Measurements from ENCODE around the gene CNTNAP4. TPM values are rescaled to one million over a fixed set of nuclear protein-coding genes. Genes with fewer than 3 reads are reported as not detected.

The CNTNAP4 gene
- total and polyA plus RNA-seq, 2 of the 4 experiments (the other 2 are of a cell fraction), result not detected

DNA sequence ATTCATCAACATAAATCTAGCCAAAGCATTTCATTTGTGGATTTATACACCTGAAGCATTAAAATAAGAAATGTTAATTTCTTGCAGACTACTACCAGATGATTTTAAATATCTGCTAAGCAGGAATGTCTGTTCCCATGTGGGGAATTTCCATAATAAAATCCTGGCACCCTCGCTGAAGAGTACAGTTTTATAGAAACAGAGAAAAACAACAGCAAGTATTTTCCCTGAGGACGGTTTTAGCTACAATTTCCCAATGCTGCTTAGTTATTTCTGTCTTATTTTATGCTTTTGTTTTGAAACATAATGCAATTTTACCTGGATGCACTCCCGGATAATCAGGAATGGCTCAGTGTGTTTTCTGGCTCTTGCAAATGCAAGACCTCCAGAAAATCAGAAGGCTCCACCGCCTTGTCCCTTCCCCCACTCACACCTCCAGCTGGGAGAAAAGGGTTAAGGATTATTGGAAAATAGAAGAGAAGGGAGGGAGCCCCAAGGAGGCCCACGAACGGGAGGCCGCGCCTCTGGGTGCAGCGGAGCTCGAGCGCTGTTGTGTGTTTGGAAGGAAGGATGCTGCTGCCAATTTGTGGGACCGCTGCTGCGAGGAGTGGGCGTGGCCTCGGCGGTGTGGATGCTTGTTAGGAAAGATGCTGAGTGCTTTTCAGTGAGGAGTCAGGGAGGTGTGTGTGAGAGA is at the start of gene CNTNAP4 (continued):
- no peak for TF ChIP-seq NFE2L2 (IDR thresholded peaks at IDR 0.05; ENCODE audit: low read depth, low read length)

DNA sequence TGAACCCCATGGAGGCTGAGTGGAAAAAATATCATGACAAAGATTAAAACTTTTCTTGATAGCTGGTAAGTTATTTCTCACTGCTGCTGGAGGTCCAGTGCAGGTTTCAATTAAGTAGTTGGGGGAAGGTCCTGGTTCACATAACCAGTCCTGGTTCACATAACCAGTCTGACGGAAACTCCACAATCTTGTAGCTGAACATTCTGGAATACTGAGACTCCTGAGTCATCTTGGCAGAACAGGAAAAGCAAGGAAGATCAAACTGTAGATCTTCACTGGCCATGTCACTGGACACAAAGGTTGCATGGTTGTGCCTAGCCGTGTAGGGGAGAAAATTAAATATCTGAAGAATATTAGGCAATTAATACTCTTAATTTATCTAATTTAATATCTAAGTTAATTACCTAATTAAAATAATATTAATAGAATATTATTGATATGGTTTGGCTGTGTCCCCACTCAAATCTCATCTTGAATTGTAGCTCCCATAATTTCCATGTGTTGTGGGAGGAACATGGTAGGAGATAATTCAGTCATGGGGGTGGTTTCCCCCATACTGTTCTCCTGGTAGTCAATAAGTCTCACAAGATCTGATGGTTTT is 48.6 kb upstream of the CNTNAP4 start:
- in situ Hi-C loops (cut with MboI; ENCODE audit: low sequenced_read_pairs), result no loop called here
- DNase-seq, result no peak
- WGBS, 2 experiments (ENCODE audit: extremely low coverage in 2 of 2, insufficient read length in 1 of 2), result no CpG with 5 or more reads among the region's 2 CpGs
- H3K27ac ChIP-seq (ENCODE audit: insufficient read depth, low read length), result no peak overlapping the region
- intact Hi-C loops (cut with micrococcal nuclease), result no loop called here
- no peak overlapping the region for H4K8ac ChIP-seq (ENCODE audit: low read depth in 2 of 2, low read length in 2 of 2)
- H4K20me1 ChIP-seq (ENCODE audit: insufficient read depth, low read length), result no peaks in the 10 kb centered on the region
- H3K9ac ChIP-seq (ENCODE audit: low read depth, low read length), result no peak overlapping the region
- no peaks in the 10 kb centered on the region for H3K4me1 ChIP-seq (ENCODE audit: control insufficient read depth, insufficient read depth, low read length)
- H3K18ac ChIP-seq (ENCODE audit: low read depth, low read length), result no peak overlapping the region
- H3K4ac ChIP-seq (ENCODE audit: low read depth, low read length), result no peak overlapping the region
- H2AK5ac ChIP-seq (ENCODE audit: low read depth, low read length), result no peak overlapping the region
- H2BK20ac ChIP-seq (ENCODE audit: low read depth, low read length), result no peak overlapping the region
- POLR2A ChIA-PET (ENCODE audit: unreplicated experiment), result no interaction called here
- CTCF ChIA-PET, result no interaction called here
- dilution Hi-C loops (cut with HindIII; ENCODE audit: low sequenced_read_pairs, unreplicated experiment), result no loop called here
- no peak overlapping the region for H3K14ac ChIP-seq (replicated peaks; ENCODE audit: low read depth, low read length)
- no peaks in the 10 kb centered on the region for H3K79me1 ChIP-seq (ENCODE audit: low read depth in 1 of 2, low read length in 2 of 2)
- no peak overlapping the region for H2BK15ac ChIP-seq (ENCODE audit: low read depth, low read length)
- no peak overlapping the region for H3K4me3 ChIP-seq (ENCODE audit: insufficient read depth, low read depth, low read length)
- no peaks in the 10 kb centered on the region for H3K9me1 ChIP-seq (ENCODE audit: insufficient read depth, low read length)
- H2BK120ac ChIP-seq (ENCODE audit: low read depth, low read length), result no peak overlapping the region
- no peak overlapping the region for H3K4me2 ChIP-seq (ENCODE audit: low read depth, low read length)
- H3K9me3 ChIP-seq (ENCODE audit: control insufficient read depth, insufficient read depth, low read length), result no peaks in the 10 kb centered on the region; the same call in 1 of the 2 replicates
- no peak overlapping the region for H4K91ac ChIP-seq (ENCODE audit: insufficient read depth, low read depth, low read length)
- ATAC-seq (ENCODE audit: low read depth), result no peak
- H3K56ac ChIP-seq (ENCODE audit: extremely low read depth, insufficient read depth, low read length), result no peak overlapping the region
- BruUV-seq (replicated peaks), result no TSS peak
- H2AK9ac ChIP-seq (replicated peaks; ENCODE audit: low read depth, low read length, poor library complexity), result no peak overlapping the region
- H4K5ac ChIP-seq (ENCODE audit: low read depth, low read length), result no peak overlapping the region
- no peaks in the 10 kb centered on the region for H3K27me3 ChIP-seq (ENCODE audit: control insufficient read depth, insufficient read depth, low read length)
- no peak overlapping the region for H2AFZ ChIP-seq (replicated peaks; ENCODE audit: low read length, poor library complexity)
- H3K23ac ChIP-seq (ENCODE audit: low read depth, low read length), result no peak overlapping the region
- no peak overlapping the region for H2BK5ac ChIP-seq (ENCODE audit: low read depth, low read length, poor library complexity, severe bottlenecking)
- no peaks in the 10 kb centered on the region for H3K36me3 ChIP-seq (ENCODE audit: control insufficient read depth, insufficient read depth, low read length)
- no peak for TF ChIP-seq MAZ (IDR thresholded peaks at IDR 0.05; ENCODE audit: borderline replicate concordance, low read depth, low read length)
- TF ChIP-seq BHLHE40 (IDR thresholded peaks at IDR 0.05; ENCODE audit: low read depth, low read length), result no peak
- no peak for TF ChIP-seq SMC3 (IDR thresholded peaks at IDR 0.05; ENCODE audit: low read depth, low read length)
- no peak for TF ChIP-seq POLR2A (IDR thresholded peaks at IDR 0.05; ENCODE audit: low read depth, low read length)
- TF ChIP-seq MAFK (IDR thresholded peaks at IDR 0.05; ENCODE audit: low read depth, low read length), result no peak
- TF ChIP-seq USF2 (IDR thresholded peaks at IDR 0.05; ENCODE audit: low read depth, low read length), result no peak
- no peak for TF ChIP-seq CEBPB (IDR thresholded peaks at IDR 0.05; ENCODE audit: low read depth, low read length)
- TF ChIP-seq NFE2L2 (IDR thresholded peaks at IDR 0.05; ENCODE audit: low read depth, low read length), result no peak
- TF ChIP-seq, protein P1, sequence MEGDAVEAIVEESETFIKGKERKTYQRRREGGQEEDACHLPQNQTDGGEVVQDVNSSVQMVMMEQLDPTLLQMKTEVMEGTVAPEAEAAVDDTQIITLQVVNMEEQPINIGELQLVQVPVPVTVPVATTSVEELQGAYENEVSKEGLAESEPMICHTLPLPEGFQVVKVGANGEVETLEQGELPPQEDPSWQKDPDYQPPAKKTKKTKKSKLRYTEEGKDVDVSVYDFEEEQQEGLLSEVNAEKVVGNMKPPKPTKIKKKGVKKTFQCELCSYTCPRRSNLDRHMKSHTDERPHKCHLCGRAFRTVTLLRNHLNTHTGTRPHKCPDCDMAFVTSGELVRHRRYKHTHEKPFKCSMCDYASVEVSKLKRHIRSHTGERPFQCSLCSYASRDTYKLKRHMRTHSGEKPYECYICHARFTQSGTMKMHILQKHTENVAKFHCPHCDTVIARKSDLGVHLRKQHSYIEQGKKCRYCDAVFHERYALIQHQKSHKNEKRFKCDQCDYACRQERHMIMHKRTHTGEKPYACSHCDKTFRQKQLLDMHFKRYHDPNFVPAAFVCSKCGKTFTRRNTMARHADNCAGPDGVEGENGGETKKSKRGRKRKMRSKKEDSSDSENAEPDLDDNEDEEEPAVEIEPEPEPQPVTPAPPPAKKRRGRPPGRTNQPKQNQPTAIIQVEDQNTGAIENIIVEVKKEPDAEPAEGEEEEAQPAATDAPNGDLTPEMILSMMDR (conservative IDR thresholded peaks at IDR 0.05; ENCODE audit: low read depth, low read length), result no peak
- no peak for TF ChIP-seq CHD1 (IDR thresholded peaks at IDR 0.05; ENCODE audit: low read depth, low read length)
- no peak for TF ChIP-seq RFX5 (IDR thresholded peaks at IDR 0.05; ENCODE audit: low read depth, low read length)
- TF ChIP-seq RAD21 (IDR thresholded peaks at IDR 0.05; ENCODE audit: low read length), result no peak
- no peak for TF ChIP-seq RCOR1 (IDR thresholded peaks at IDR 0.05; ENCODE audit: insufficient replicate concordance, low read length)
